Non-pigmented ciliary epithelial cell (primary cell): ENCODE results near the gene PIKFYVE.
"Not testable (repeated sequence)": the region's sequence is repeated elsewhere in the genome, so short reads cannot be mapped to it uniquely, and the experiment has no call there.

ENCODE experiments used
- DNase-seq: peaks from one replicate; pipeline ENCODE4 v3.0.0-alpha.2; 2010; ENCODE audit warnings: low read depth

The PIKFYVE gene, protein sequence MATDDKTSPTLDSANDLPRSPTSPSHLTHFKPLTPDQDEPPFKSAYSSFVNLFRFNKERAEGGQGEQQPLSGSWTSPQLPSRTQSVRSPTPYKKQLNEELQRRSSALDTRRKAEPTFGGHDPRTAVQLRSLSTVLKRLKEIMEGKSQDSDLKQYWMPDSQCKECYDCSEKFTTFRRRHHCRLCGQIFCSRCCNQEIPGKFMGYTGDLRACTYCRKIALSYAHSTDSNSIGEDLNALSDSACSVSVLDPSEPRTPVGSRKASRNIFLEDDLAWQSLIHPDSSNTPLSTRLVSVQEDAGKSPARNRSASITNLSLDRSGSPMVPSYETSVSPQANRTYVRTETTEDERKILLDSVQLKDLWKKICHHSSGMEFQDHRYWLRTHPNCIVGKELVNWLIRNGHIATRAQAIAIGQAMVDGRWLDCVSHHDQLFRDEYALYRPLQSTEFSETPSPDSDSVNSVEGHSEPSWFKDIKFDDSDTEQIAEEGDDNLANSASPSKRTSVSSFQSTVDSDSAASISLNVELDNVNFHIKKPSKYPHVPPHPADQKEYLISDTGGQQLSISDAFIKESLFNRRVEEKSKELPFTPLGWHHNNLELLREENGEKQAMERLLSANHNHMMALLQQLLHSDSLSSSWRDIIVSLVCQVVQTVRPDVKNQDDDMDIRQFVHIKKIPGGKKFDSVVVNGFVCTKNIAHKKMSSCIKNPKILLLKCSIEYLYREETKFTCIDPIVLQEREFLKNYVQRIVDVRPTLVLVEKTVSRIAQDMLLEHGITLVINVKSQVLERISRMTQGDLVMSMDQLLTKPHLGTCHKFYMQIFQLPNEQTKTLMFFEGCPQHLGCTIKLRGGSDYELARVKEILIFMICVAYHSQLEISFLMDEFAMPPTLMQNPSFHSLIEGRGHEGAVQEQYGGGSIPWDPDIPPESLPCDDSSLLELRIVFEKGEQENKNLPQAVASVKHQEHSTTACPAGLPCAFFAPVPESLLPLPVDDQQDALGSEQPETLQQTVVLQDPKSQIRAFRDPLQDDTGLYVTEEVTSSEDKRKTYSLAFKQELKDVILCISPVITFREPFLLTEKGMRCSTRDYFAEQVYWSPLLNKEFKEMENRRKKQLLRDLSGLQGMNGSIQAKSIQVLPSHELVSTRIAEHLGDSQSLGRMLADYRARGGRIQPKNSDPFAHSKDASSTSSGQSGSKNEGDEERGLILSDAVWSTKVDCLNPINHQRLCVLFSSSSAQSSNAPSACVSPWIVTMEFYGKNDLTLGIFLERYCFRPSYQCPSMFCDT (N-terminal part only)

DNA sequence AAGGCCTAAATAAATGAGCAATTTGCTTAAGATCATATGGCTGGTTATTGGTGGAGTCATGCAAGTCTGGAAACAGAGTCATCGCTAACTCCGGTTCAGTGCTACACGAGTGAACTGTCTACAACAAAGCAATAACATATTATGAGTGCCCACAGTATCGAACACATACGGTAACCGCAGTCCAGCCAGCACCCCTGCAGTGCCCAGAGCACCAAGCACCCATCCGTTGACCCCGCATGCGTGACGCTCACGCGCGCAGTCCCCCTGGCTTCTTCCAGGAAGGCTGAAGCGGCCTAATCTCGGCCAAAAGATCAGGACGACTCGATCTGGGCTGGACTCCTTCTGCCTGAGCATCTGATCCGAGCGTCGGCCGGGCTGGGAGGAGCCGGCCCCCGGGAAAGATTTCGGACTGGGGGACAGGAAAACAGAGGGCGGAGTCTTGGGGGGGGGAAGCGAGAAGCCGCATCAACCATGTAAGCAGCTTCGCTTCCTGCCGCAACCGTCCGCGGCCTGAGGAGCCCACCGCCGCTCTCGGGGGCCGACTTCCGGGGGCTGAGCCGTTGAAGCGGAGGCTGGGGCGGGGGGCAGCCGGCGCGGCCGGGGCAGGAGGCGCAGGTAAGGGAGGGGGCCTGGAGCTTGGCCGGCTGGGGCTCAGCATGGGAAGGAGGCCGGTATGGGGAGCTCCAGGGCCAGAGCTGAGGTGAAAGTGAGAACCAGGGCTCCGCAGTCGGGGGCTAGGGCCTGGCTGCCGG, at the start of gene PIKFYVE:
Gene PIKFYVE, plus strand, starts transcription at position 455 of the 752 bp plus-strand sequence. CDS start 5,265 bp downstream, outside the sequence.
- DNase-seq = peak; percentile 90

DNA sequence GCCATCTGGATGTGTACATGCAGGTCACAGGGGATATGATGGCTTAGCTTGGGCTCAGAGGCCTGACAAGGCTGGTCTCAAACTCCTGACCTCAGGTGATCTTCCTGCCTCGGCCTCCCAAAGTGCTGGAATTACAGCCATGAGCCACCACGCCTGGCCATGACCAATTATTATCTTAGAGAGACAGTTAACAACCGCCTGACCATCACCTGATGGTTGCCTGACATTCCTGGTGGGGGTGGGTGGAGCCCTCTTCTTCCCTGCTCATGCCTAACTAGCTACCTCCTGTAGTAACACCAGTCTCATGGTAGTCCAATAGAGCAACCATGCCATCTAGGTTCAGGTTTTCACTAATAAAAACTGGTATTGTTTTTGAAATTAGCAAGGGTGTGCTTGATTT, 44.2 kb upstream of the PIKFYVE start:
- DNase-seq = not testable (repeated sequence)

DNA sequence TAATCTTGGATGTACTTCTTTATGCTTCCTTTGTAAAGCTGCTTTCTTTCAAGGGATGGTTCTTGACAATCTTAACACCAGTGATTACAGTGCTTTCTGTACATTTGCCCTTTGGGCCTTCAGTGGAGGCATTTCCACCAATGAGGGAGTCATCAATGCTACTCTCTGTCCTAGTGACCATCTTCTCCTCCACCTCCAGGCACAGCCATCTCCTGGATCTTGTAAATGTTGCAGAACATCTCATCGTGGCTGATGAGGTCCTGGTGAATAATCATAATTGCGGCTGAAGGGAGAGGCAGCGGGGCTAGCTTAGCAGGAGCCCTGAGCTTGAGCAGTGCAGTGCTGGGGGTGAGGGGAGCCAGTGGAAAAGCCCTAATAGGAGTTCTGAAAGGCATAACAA, 43.7 kb upstream of the PIKFYVE start:
- DNase-seq = peak; percentile 22

DNA sequence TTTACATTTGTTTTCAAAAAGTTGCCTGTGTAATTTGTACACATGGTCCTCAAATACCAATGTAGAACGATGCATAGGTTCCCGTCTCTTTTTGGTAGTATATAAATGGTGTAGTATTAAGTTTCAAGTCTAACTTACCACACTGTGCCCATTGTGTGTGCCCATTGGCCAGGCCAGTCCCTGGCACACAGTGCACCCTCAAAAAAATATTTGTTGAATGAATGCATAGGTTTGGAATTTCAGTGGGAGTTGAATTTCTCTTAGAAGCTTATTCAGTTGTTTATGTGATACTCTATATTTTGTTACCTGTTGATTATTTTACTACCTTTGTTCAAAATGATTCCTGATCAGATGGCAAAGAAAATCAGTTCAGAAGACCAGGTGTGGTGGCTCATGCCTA, 41.3 kb upstream of the PIKFYVE start:
- DNase-seq = no peak

DNA sequence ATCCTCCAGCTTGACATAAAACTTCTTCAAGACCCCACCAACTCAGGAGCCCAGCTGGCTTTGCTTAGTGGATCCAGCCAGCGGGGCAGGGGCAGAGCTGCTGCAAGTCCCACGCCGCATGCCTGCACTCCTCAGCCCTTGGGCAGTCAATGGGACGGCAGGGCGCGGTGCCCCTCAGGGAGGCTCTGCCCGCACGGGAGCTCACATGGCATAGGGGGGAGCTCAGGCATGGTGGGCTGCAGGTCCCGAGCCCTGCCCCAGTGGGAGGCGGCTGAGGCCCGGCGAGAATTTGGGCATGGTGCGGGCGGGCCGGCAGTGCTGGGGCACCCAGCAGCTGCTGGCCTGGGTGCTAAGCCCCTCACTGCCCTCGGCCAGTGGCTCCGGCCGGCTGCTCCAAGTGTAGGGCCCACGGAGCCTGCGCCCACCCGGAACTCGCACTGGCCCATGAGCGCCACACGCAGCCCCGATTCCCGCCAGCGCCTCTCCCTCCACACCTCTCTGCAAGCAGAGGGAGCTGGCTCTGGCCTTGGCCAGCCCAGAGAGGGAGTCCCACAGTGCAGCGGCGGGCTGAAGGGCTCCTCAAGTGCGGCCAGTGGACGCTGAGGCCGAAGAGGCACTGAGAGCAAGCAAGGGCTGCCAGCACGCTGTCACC, 38.3 kb upstream of the PIKFYVE start:
- DNase-seq = no peak

DNA sequence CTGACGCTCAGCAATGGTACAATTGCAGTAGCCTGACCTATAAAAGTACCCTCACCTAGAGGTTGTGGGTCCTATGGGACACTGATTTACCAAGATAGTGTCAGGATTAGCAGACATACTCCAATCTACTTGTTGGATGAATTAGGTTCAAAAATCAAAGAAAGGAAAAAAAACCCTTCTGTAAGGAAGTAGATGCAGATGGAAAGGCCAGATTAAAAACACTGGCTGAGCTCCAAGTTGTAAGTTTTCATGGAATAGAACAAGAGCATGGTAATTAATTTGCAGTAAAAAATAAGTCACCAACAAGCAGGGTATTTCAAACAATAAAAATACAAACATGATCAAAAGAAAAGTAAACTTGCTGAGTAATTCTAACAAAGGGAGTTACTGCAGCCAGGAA, 37.6 kb upstream of the PIKFYVE start:
- no peak for DNase-seq

DNA sequence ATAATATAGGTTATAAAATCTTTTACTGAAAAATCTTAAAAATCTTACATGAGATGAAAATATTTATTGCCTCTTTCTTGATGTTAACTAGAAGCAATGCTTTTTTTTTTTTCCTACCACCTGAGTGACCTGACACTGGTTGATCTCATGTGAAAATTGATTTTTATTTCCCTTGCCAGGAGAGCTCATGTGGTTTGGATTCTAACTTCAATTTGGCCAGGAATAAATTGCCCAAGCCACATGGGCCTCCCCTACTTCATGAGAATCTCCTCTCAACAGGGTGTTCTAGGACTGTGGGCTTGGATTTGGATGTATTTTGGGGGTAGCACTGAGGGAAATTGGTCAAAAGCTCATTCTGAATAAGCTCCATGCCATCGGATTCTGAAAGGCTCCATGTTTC, 31.3 kb upstream of the PIKFYVE start:
- no peak for DNase-seq

DNA sequence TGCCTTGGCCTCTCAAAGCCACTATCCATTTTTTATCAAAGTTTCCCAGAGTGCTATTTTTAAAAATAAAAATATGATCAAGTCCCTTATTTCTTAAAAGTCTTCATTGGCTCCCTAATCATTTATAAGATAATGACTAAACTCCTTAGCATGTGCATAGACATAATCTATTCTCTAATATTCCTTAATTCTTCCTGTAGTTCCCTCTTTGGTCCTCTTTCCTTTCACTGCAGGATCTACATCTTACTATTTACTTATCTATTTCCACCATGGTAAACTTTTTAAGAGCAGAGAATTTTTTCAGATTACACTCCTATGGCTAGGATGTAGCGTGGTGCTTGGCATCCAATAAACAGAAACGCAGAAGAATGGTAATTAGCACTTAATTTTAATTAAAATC, 30.2 kb upstream of the PIKFYVE start:
- no peak for DNase-seq

DNA sequence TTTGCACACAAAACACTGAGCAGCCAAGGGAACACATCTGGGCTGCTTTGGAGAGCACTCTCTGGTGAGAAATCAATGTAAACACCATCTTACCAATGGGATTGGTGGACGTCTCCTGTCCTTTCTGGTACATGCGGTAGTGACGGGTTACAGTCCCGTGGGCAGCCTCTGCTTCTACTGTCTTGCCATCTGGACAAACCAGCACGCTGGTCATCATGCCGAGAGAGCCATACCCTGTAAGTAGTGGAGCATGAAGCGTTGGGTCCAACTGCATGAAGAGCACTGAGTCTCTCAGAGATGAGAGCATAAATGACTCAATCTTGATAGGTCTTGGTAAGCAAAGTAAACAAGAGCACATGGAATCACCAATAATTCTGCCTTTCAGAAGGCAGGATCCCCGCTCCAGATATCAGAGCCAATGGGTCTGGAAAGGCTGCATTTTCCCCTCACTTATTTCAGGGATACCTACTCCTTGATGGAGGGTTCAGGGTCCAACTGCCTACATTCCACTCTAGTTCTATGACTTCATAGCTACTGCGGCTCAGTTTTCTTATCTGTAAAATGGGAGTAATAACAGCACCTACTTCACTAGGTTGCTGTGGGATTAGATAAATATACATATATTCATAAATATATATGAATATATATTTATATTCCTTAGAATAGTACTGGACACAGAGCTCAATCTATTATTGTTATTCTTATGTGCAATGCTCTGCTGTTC, 26.1 kb upstream of the PIKFYVE start:
- no peak for DNase-seq

DNA sequence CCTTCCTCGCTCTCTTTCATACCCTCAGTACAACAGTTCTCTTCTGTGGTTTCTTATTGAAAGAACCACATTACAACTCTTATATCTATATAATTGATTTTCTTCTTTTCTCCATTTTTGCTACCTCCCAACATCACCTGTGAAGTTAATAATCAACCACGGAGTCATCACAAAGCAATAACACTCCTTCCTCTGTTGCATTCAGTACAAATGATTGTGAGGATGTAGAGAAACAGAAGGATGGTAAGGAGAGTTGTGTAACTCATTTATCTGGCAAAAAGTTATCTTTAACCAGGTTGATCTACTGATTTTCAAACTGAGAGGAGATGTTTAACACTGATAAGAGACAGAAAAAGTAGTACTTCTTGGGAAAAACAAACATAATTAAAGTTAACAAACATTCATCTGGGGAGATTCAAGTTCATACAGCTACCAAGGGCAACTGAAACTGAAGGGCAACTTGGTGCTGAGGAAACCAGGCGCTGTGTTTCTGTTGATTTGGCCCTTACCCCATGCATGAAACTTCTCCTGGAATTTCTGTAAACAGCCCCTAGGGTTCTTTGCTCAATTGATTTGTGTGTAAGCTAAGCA, 25.3 kb upstream of the PIKFYVE start:
- no peak for DNase-seq

DNA sequence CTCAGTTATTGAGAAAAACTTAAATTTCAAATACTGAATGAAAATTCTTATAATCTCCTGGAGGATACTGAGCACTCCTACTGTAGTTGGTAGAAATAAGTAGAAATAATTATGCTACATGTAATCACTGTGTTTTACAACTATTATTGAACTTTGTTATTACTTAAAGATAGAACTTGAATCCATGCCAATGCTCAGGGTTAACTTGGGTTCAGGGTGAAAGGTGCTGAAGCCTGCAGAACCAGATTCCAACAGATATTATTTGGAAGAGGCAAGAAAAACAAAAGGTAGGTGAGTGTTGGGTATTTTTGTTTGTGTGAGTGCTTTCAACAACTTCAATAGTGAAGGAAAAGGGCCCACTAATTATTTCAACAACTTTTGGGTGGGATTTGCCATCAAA, 21.6 kb upstream of the PIKFYVE start:
- no peak for DNase-seq

DNA sequence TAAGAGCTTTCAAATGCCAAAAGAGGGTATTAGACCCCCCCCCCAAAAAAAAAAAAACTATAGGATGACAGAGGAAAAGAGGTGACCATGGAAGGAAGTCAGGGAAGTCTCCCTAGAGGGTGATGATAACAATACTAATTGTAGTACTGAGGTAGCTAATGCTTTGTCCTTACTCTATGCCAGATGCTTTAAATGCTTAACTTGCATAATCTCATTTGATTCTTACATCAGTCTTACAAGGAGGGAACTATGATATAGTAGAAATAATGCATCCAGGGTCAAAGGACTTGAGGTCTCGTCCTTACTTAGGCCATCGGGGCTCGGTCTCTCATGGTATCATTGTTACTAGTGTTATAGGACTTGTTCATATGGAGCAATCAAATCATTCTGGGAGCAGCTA, 20.3 kb upstream of the PIKFYVE start:
- no peak for DNase-seq

DNA sequence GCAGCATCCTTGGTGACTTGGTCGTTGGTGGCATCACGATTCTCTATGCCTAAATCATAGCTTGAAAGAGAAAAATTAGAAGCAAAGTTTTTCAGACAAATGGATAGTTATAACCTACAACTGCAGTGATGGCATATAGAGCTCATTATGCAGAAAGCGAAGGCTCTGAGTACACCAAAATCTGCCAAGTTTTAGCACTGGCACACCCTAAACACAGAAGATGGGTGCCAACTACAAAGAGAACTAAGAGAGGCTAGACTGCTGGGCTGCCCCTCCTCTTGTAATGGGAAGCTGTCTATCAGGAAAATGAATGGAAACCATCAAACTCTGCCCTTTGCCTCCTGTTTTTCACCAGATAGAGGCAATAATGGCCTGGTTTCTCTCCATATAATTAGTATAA, 17.5 kb upstream of the PIKFYVE start:
- no peak for DNase-seq

DNA sequence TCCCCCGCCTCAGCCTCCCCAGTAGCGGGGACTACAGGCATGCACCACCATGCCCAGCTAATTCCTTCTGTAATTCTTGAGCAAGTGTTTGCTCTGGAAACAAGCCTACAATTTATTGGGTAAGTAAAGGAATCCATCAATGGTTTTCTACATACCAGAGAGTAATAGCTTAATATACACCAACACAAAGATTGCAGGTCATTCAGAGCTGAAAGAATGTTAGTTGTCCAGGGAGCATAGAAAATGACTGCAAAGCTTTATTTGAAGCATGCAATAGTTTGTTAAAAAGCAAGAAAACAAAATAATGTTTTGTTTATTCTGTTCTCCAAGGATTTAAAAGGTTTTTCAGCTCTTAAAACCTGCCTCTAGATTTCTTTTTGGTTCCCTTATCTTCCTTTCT, 16.8 kb upstream of the PIKFYVE start:
- DNase-seq = no peak

DNA sequence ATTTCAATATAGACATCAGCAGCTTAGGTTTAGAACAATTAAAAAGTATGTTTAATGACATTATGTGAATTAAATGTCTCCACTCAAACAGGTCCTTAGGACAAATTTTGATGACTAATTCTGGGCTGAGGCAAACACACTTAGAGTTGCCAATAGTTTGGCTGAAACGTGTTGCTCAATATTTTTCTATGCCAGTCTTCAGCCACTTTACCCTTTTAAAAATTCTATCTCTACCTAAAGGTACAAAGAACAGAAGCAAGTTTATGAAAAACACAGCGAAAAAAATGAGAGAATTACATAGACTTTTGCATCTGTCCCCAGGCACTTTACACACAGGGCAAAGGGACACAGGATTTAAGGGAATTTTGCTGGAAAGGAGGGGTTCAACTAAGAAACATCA, 15.7 kb upstream of the PIKFYVE start:
- no peak for DNase-seq

DNA sequence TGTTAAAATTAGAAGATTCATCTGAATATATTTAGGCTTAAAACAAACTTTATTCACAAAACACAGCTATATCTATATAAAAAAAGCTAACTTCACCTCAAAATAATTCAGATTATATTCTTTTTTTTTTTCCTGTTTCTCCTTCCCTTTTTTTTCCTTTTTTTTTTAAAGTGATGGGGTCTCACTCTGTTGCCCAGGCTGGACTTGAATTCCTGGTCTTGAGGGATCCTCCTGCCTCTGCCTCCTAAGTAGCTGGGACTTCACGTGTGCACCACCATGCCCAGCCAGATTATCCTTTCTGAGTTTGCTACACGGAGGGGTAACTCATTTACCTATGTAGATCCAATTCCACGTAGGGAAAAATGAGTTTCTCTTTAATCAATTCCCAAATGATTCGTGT, 15.0 kb upstream of the PIKFYVE start:
- no peak for DNase-seq

DNA sequence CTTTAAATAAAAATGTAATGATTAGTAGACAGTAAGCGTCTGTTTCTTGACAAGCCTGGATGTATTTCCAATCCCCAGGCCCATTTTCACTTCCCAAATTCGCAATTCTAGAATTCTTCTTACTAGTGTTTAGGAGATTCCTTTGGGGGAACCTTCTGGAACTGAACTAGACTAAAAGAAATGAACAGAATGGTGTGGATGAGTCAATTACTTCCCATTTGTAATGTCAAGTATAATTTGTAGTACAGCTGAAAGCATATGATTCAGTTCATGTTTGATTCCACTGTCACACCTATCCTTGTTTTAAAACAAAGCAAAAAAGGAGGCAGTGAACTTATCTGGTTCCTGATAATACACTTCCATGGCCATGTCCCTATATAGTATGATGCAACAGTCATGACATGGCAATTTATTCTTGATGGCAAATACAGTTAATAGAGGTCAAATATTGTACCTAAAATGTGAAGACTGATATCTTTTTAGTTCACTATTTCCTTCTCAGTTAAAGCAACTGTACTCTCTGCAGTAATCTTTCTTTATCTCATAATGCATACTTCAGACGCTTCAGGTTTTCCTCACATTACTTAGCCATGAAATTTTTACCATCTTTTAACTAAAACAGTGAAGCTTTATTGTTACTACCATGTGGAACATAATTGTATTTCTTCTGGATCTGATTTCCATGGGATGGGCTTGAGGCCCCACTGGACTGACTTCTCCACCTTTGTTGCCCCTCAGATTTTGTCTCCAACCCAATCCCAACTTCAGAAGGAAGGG, 13.2 kb upstream of the PIKFYVE start:
- DNase-seq = no peak

DNA sequence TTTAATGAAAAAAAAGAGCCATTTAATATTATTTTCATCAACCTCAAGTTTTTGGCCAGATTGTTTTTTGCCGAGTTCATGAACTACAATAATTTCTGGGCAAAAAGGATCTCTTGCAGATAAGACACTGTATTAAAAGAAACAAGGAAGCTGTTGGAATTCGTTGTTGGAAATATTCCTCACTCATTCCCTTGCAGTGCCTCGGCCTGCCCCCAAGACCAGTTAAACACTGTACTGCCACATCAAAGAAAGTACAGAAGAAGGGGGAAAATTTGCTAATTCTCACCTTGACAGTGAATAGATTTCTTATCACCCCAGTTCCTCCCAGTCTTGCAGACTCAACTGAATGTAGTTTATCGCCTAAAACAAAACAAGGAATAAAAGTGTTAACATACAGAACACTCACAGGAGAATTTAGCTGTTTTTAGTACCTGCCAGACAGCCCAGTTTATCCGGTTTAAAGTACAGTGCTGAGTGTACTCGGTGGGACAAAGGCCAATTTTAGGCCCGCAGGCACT, 12.4 kb upstream of the PIKFYVE start:
- DNase-seq = no peak
